C4-2B (cell line): ENCODE data around the gene CHCHD6.

Source experiments
- CTCF ChIP-seq: fragments of 450-650 bp; conservative IDR thresholded peaks from 2 replicates; pipeline ENCODE4 v1.5.1; 2017; ENCODE audit warnings: mild to moderate bottlenecking
- ZFX ChIP-seq: fragments of 450-650 bp; IDR thresholded peaks from 2 replicates; pipeline ENCODE4 v1.6.1; 2017

- TF ChIP-seq CTCF (no peak), ZFX (no peak)
Measured at GRCh38 chr3:126671521-126671920, 32.5 kb upstream of the CHCHD6 start.
